ENCODE results near the gene LNP1. TPM values are rescaled to one million over a fixed set of nuclear protein-coding genes. Genes with fewer than 3 reads are reported as not detected.

LNP1 gene, protein sequence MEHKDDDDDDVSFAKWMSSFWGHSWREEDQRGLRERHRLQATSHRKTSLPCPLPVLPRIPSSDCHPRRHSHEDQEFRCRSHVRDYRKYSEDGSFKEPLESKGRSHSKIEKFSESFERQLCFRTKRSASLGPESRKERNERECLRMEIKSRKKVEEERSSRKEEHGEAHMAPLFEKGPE
- total RNA-seq (2021; fragmentation: NEBNext Ultra II Directional; extraction: Animal tissue kit (Norgen Biotek cat#: 25700)), result 8.0 and 8.7 TPM in 2 replicates
- 6.6 and 7.8 TPM in 2 replicates for polyA plus RNA-seq (2011; rRNA removed)
- polyA plus RNA-seq (2011; cell fraction: cytosol; rRNA removed), result 10.4 TPM
- 5.7 TPM for polyA plus RNA-seq (2011; cell fraction: nucleus; rRNA removed)
- polyA plus RNA-seq (2012, experiment 1 of 2), result 5.6 to 6.8 TPM (median 6.1 TPM) in 4 replicates
- 1.7 TPM for polyA plus RNA-seq (2012, experiment 2 of 2)
- 7.4 TPM for polyA plus RNA-seq (2013, experiment 1 of 2)
- polyA plus RNA-seq (2013, experiment 2 of 2), result 6.5 TPM
- 10.8 and 13.4 TPM in 2 replicates for polyA minus RNA-seq (2011; rRNA and poly(A)+ RNA removed)
- polyA minus RNA-seq (2011; cell fraction: cytosol; rRNA and poly(A)+ RNA removed), result 5.1 TPM
- 23.6 TPM for polyA minus RNA-seq (2011; cell fraction: nucleus; rRNA and poly(A)+ RNA removed)
- long read RNA-seq, experiment 1, transcript LNP1-201 (4 exons, 2,210 nt), result major isoform, 5 of 6 reads
- long read RNA-seq, experiment 1, partial matches to known transcripts, result 1 of 6 reads
- long read RNA-seq, experiment 1, other reads (novel, unspliced or antisense), result 0 of 6 reads
- long read RNA-seq, experiment 2, transcript LNP1-201 (4 exons, 2,210 nt), result major isoform, 8 of 8 reads
- long read RNA-seq, experiment 2, partial matches to known transcripts, result 0 of 8 reads
- long read RNA-seq, experiment 2, other reads (novel, unspliced or antisense), result 0 of 8 reads

DNA sequence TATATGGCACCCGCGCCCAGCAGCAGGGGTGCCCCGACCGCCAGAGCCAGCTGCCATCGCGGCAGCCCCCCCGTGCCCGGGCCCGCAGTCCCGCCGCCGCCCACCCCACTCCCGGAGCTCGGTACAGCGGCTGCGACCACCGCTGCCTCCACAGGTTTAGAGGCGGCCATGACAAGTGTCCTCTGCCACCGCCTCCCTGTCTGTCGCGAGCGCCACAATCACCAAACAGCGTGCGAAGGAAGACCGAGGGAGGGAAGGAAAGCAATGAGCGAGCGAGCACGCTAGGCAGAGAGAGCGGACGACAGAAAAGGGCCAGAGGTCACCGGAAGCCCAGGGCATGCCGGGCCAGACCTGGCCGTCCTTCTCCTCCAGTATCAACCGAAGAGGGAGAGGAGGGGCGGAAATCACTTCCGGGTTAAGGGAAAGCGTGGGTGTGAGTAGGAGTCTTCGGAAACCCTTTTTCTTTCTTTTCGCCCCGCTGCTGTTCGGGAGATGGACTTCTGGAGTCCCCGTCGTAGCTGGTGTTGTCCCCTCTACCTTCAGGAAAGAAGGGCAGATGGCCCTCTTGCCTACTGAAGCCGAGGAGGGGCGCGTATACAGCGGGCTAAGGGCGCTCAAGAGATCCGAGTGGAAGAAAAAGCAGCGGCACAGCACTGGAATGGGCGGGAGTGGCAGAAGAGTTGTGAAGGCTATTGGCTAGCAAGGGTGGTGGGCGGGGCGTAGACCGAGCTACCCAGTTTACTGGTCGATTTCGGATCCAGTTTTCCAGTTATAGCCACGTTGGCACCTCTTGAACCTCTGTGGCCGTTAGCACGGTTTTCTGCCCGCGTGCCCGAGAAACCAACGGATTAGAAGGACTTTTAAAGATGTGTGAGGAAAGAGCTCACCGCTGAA lies at the start of gene LNP1, which contains the start of gene TOMM70:
TSS of gene LNP1 (plus strand) at position 760 of the 894 bp plus-strand sequence. CDS start 28,191 bp downstream, outside the sequence.
TSS of gene TOMM70 (minus strand) at position 310 of the 894 bp plus-strand sequence. CDS start at position 170, 140 bp downstream.
- Histone ChIP-seq H2AK5ac (ENCODE audit: low read depth, low read length) (no peak within 1 kb of the TSS; the same call in 1 of the 2 replicates), H4K5ac (ENCODE audit: insufficient read length, low read depth, low read length) (peak within 1 kb of the TSS; percentile 99), H2BK20ac (ENCODE audit: low read length) (no peak within 1 kb of the TSS), H3K14ac (ENCODE audit: insufficient read length) (no peak within 1 kb of the TSS), H3K79me1 (ENCODE audit: low read depth, low read length) (no peaks in the 10 kb centered on the region), H3K4me2 (ENCODE audit: insufficient read depth in 1 of 2, low read depth in 2 of 2, low read length in 2 of 2) (peak within 1 kb of the TSS; percentile 91 to 92), H2AFZ (ENCODE audit: low read length) (peak within 1 kb of the TSS; percentile 93), H2BK5ac (ENCODE audit: low read depth, low read length) (peak within 1 kb of the TSS; percentile 81), H3K36me3 (ENCODE audit: control insufficient read depth in 2 of 4, insufficient read depth in 4 of 4, low read length in 3 of 4) (no peaks in the 10 kb centered on the region; a peak in 1 of 8 replicates), H3K27me3 (replicated peaks in 1 of 4; ENCODE audit: control insufficient read depth in 3 of 4, extremely low read depth in 1 of 4, insufficient read depth in 3 of 4, low read length in 3 of 4) (no peaks in the 10 kb centered on the region), H3K79me2 (ENCODE audit: control insufficient read depth in 1 of 2, insufficient read depth in 2 of 2, low read length in 2 of 2) (peaks cover 17 to 83% of the 10 kb centered on the region in 2 experiments), H3K4ac (replicated peaks; ENCODE audit: insufficient read length, low read depth, low read length) (peak within 1 kb of the TSS; percentile 32), H3K27ac (ENCODE audit: low read depth, low read length) (peak within 1 kb of the TSS; percentile 95), H2BK12ac (ENCODE audit: low read depth, low read length) (peak within 1 kb of the TSS; percentile 18; the same call in 1 of the 2 replicates), H3K4me1 (replicated peaks in 1 of 4; ENCODE audit: control insufficient read depth in 3 of 4, insufficient read depth in 4 of 4, low read length in 3 of 4) (peaks cover 0 to 3% (median under 1%) of the 10 kb centered on the region in 4 experiments; a peak in 2 of 7 replicates), H4K8ac (ENCODE audit: extremely low read depth, insufficient read depth, low read length) (peak within 1 kb of the TSS; percentile 98), H3K18ac (ENCODE audit: extremely low read depth, low read length) (peak within 1 kb of the TSS; percentile 99), H2BK120ac (replicated peaks; ENCODE audit: low read depth, low read length) (no peak within 1 kb of the TSS), H3K4me3 (ENCODE audit: extremely low read depth in 1 of 4, insufficient read depth in 2 of 4, low read depth in 3 of 4, low read length in 4 of 4) (peak within 1 kb of the TSS; percentile 59 to 96 (median 84)), H2BK15ac (ENCODE audit: low read length) (0 out of 2 replicates have a peak within 1 kb of the TSS, but pooled peaks have one; percentile 53), H3K56ac (replicated peaks; ENCODE audit: insufficient read length, low read depth, low read length) (peak within 1 kb of the TSS; percentile 87), H3K9ac (replicated peaks in 1 of 4; ENCODE audit: extremely low read depth in 1 of 4, low read depth in 3 of 4, low read length in 3 of 4) (peak within 1 kb of the TSS; percentile 74 to 97 (median 94)), H3K23me2 (ENCODE audit: low read depth, low read length) (peaks cover 16% of the 10 kb centered on the region), H3K9me3 (ENCODE audit: insufficient read depth in 2 of 2, low read depth in 1 of 2, low read length in 1 of 2) (no peaks in the 10 kb centered on the region), H4K91ac (replicated peaks; ENCODE audit: insufficient read length, low read length) (peak within 1 kb of the TSS; percentile 92), H4K20me1 (replicated peaks in 1 of 2; ENCODE audit: control insufficient read depth in 1 of 2, insufficient read depth in 2 of 2, low read length in 2 of 2) (peaks cover 12 to 17% of the 10 kb centered on the region in 2 experiments), H3K23ac (ENCODE audit: insufficient read length) (no peak within 1 kb of the TSS)
- ChIA-PET POLR2A (ENCODE audit: partially characterized antibody) (interaction anchor here (0.6 to 5.9 kb wide), 30 partner anchors 9 to 1176 kb away, joined by 3 to 58 read pairs (median 4); partner anchors contain the start of genes NIT2, TFG and TMEM45A), CTCF (ENCODE audit: partially characterized antibody) (interaction anchor here (0.6 to 2.3 kb wide), 8 partner anchors 10 to 569 kb away, joined by 3 to 7 read pairs (median 4); no protein-coding TSS in a partner anchor)
- 1% methylated on average over 46 of the region's 64 CpGs; no CpG with 5 or more reads in 1 of the 2 experiments for WGBS, 2 experiments (ENCODE audit: extremely low coverage in 1 of 2, insufficient coverage in 1 of 2, insufficient read length in 1 of 2, insufficient replicate concordance in 2 of 2, low coverage in 1 of 2, low lambda C conversion rate in 2 of 2, missing lambda C conversion rate in 1 of 2)
- DNase-seq (ENCODE audit: low read depth in 1 of 2, low spot score in 2 of 2) (peak; percentile 90 to 93), FAIRE-seq (peak; percentile 80)
- no peak for TF ChIP-seq JUND (IDR thresholded peaks at IDR 0.05; ENCODE audit: low read length)
- no peak for TF ChIP-seq POU5F1 (IDR thresholded peaks at IDR 0.05; ENCODE audit: low read depth, low read length)
- TF ChIP-seq EP300 (IDR thresholded peaks at IDR 0.05; ENCODE audit: borderline replicate concordance in 1 of 2, low read depth in 2 of 2, low read length in 2 of 2), result no peak
- peak; percentile 100 for TF ChIP-seq EGR1 (IDR thresholded peaks at IDR 0.05; ENCODE audit: borderline replicate concordance, low read depth, low read length)
- no peak for TF ChIP-seq CEBPB (IDR thresholded peaks at IDR 0.05; ENCODE audit: low read depth, low read length)
- peak; percentile 49; the same call in 1 of the 2 replicates for TF ChIP-seq KDM5A (IDR thresholded peaks at IDR 0.05; ENCODE audit: low read length)
- TF ChIP-seq BACH1 (IDR thresholded peaks at IDR 0.05; ENCODE audit: low read length), result no peak
